Duodenal mucosa (tissue), 2 donors: ENCODE data around the gene CUL4B.
A peak's percentile ranks its signal among the peaks of the same experiment; 100 is the strongest.

Source experiments
- H3K27ac ChIP-seq: one replicate; pipeline ENCODE4 v1.7.0; 2013; ENCODE audit warnings: low read depth, low read length
- H3K27me3 ChIP-seq, 2 donors: one replicate each; pipeline ENCODE4 v1.7.0; 2013; ENCODE audit warnings: low read length in 2 of 2, control low read depth in 1 of 2; ENCODE audit not compliant: insufficient read depth in 2 of 2, control insufficient read depth in 1 of 2
- H3K36me3 ChIP-seq, 2 donors: one replicate each; pipeline ENCODE4 v1.7.0; 2013; ENCODE audit warnings: low read length in 2 of 2, control low read depth in 1 of 2; ENCODE audit not compliant: insufficient read depth in 2 of 2, control insufficient read depth in 1 of 2
- H3K4me1 ChIP-seq, 2 donors: one replicate each; pipeline ENCODE4 v1.7.0; 2013; ENCODE audit warnings: low read length in 2 of 2, control low read depth in 1 of 2; ENCODE audit not compliant: insufficient read depth in 2 of 2, control insufficient read depth in 1 of 2
- H3K4me3 ChIP-seq, 2 donors: one replicate each; pipeline ENCODE4 v1.7.0; 2013; ENCODE audit warnings: low read length in 2 of 2, low read depth in 1 of 2
- H3K9ac ChIP-seq, 2 donors: one replicate each; pipeline ENCODE4 v1.7.0; 2013; ENCODE audit warnings: low read length in 2 of 2, low read depth in 1 of 2
- H3K9me3 ChIP-seq, 2 donors: one replicate each; pipeline ENCODE4 v1.7.0; 2013; ENCODE audit warnings: low read length in 2 of 2, control low read depth in 1 of 2; ENCODE audit not compliant: control insufficient read depth in 1 of 2

The CUL4B gene

GRCh38 chrX:120566817-120567216, 6.1 kb upstream of the CUL4B start:
- Histone ChIP-seq H3K27ac (no peak overlapping the region), H3K36me3 (no peaks in the 10 kb centered on the region), H3K27me3 (no peaks in the 10 kb centered on the region), H3K4me3 (no peak overlapping the region), H3K9ac (no peak overlapping the region), H3K9me3 (no peaks in the 10 kb centered on the region), H3K4me1 (peaks cover 12 to 18% of the 10 kb centered on the region in 2 donors)

GRCh38 chrX:120564925-120565324, 4.2 kb upstream of the CUL4B start:
- no peaks in the 10 kb centered on the region for H3K27me3 ChIP-seq
- no peaks in the 10 kb centered on the region for H3K36me3 ChIP-seq
- H3K27ac ChIP-seq = no peak overlapping the region
- no peak overlapping the region for H3K4me3 ChIP-seq
- H3K9ac ChIP-seq = no peak overlapping the region
- H3K9me3 ChIP-seq = no peaks in the 10 kb centered on the region
- H3K4me1 ChIP-seq = peaks cover 12 to 18% of the 10 kb centered on the region in 2 donors

- Histone ChIP-seq H3K9me3 (no peaks in the 10 kb centered on the region), H3K4me3 (peak overlapping the region; percentile 74 to 77), H3K4me1 (peaks cover 12 to 18% of the 10 kb centered on the region in 2 donors), H3K36me3 (no peaks in the 10 kb centered on the region), H3K9ac (peak overlapping the region in 1 of 2 donors; percentile 75), H3K27ac (peak overlapping the region; percentile 20), H3K27me3 (no peaks in the 10 kb centered on the region)
These were observed 1.8 kb upstream of the CUL4B start for GRCh38 chrX:120562569-120562926.

- H3K4me1 ChIP-seq = peaks cover 12 to 18% of the 10 kb centered on the region in 2 donors
- H3K9me3 ChIP-seq = no peaks in the 10 kb centered on the region
- peak overlapping the region; percentile 74 to 77 for H3K4me3 ChIP-seq
- peak overlapping the region; percentile 78 for H3K27ac ChIP-seq
- peak overlapping the region; percentile 75 to 79 for H3K9ac ChIP-seq
- H3K27me3 ChIP-seq = no peaks in the 10 kb centered on the region
- H3K36me3 ChIP-seq = no peaks in the 10 kb centered on the region
These were observed 1.1 kb upstream of the CUL4B start for GRCh38 chrX:120561634-120562568.

- Histone ChIP-seq H3K27me3 (no peaks in the 10 kb centered on the region), H3K9ac (peak overlapping the region; percentile 84 to 87), H3K27ac (peak overlapping the region; percentile 98), H3K4me3 (peak overlapping the region; percentile 88 to 91), H3K4me1 (peaks cover 12 to 18% of the 10 kb centered on the region in 2 donors), H3K9me3 (no peaks in the 10 kb centered on the region), H3K36me3 (peaks cover 0 to 6% of the 10 kb centered on the region in 2 donors)
These were observed 339 bp downstream of the CUL4B start for GRCh38 chrX:120560405-120560841.

- peak overlapping the region; percentile 84 to 87 for H3K9ac ChIP-seq
- no peak overlapping the region for H3K27ac ChIP-seq
- no peaks in the 10 kb centered on the region for H3K27me3 ChIP-seq
- no peaks in the 10 kb centered on the region for H3K9me3 ChIP-seq
- peak overlapping the region; percentile 88 to 91 for H3K4me3 ChIP-seq
- peaks cover 12 to 15% of the 10 kb centered on the region in 2 donors for H3K4me1 ChIP-seq
- peaks cover 0 to 6% of the 10 kb centered on the region in 2 donors for H3K36me3 ChIP-seq
These were observed 958 bp downstream of the CUL4B start for GRCh38 chrX:120559804-120560203.

- Histone ChIP-seq H3K36me3 (peaks cover 0 to 6% of the 10 kb centered on the region in 2 donors), H3K27ac (no peak overlapping the region), H3K4me3 (no peak overlapping the region), H3K4me1 (no peaks in the 10 kb centered on the region), H3K9ac (no peak overlapping the region), H3K27me3 (no peaks in the 10 kb centered on the region), H3K9me3 (no peaks in the 10 kb centered on the region)
These were observed 4.5 kb downstream of the CUL4B start for GRCh38 chrX:120556251-120556650.

GRCh38 chrX:120549483-120550452, 11.0 kb downstream of the CUL4B start:
- Histone ChIP-seq H3K9ac (no peak overlapping the region), H3K36me3 (peaks cover 4 to 6% of the 10 kb centered on the region in 2 donors), H3K4me1 (no peaks in the 10 kb centered on the region), H3K27me3 (no peaks in the 10 kb centered on the region), H3K9me3 (no peaks in the 10 kb centered on the region), H3K27ac (no peak overlapping the region), H3K4me3 (no peak overlapping the region)

GRCh38 chrX:120536061-120536460, 24.7 kb downstream of the CUL4B start:
- no peaks in the 10 kb centered on the region for H3K27me3 ChIP-seq
- peaks cover 8 to 42% of the 10 kb centered on the region in 2 donors for H3K36me3 ChIP-seq
- no peak overlapping the region for H3K4me3 ChIP-seq
- H3K9me3 ChIP-seq = no peaks in the 10 kb centered on the region
- H3K4me1 ChIP-seq = no peaks in the 10 kb centered on the region
- H3K27ac ChIP-seq = no peak overlapping the region
- no peak overlapping the region for H3K9ac ChIP-seq
